H1 (cell line): ENCODE results near the gene MPC1. TPM values are rescaled to one million over a fixed set of nuclear protein-coding genes. Genes with fewer than 3 reads are reported as not detected.
A peak's percentile ranks its signal among the peaks of the same experiment; 100 is the strongest.

Experiments used
- CTCF ChIA-PET: fragments of 300-600 bp; sonication (Branson Sonifier 250); formaldehyde crosslinking; loops from one replicate; lab custom pipeline; 2021; ENCODE audit not compliant: partially characterized antibody; lab: Charles Lee
- POLR2A ChIA-PET: fragments of 300-600 bp; sonication (Branson Sonifier 250); formaldehyde crosslinking; loops from one replicate; lab custom pipeline; 2021; ENCODE audit warnings: inconsistent platforms; ENCODE audit not compliant: partially characterized antibody; lab: Charles Lee
- DNase-seq, 2 experiments: peaks; one replicate each; pipeline versions ENCODE4 v3.0.0 to v3.0.0-alpha.2; 2010 to 2022; ENCODE audit warnings: low spot score in 2 of 2, low read depth in 1 of 2, mixed read lengths in 1 of 2
- FAIRE-seq: peaks from 2 replicates; lab custom pipeline; 2011; peaks lifted over from hg19 to GRCh38; lab: Jason Lieb, UNC
- H2AFZ ChIP-seq: 2 replicates; pipeline ENCODE4 v1.8.1; 2012; ENCODE audit warnings: low read length, inconsistent platforms
- H2AK5ac ChIP-seq: 2 replicates; pipeline ENCODE4 v1.6.1; 2013; ENCODE audit warnings: low read depth, low read length
- H2BK120ac ChIP-seq: replicated peaks from 2 replicates; pipeline ENCODE3; 2013; ENCODE audit warnings: low read depth, low read length, inconsistent platforms
- H2BK12ac ChIP-seq: 2 replicates; pipeline ENCODE4 v1.6.1; 2013; ENCODE audit warnings: low read depth, low read length
- H2BK15ac ChIP-seq: 2 replicates; pipeline ENCODE4 v1.6.1; 2013; ENCODE audit warnings: low read length
- H2BK20ac ChIP-seq: 2 replicates; pipeline ENCODE4 v1.6.1; 2013; ENCODE audit warnings: low read length
- H2BK5ac ChIP-seq: 2 replicates; pipeline ENCODE4 v1.6.1; 2013; ENCODE audit warnings: low read depth, low read length
- H3K14ac ChIP-seq: 2 replicates; pipeline ENCODE4 v1.6.1; 2013; ENCODE audit warnings: inconsistent platforms; ENCODE audit not compliant: insufficient read length
- H3K18ac ChIP-seq: 2 replicates; pipeline ENCODE4 v1.6.1; 2013; ENCODE audit warnings: low read length; ENCODE audit errors: extremely low read depth
- H3K23ac ChIP-seq: 2 replicates; pipeline ENCODE4 v1.6.1; 2013; ENCODE audit warnings: inconsistent platforms; ENCODE audit not compliant: insufficient read length
- H3K23me2 ChIP-seq: 2 replicates; pipeline ENCODE4 v1.6.1; 2013; ENCODE audit warnings: low read depth, low read length
- H3K27ac ChIP-seq: 2 replicates; pipeline ENCODE4 v1.6.1; 2011; ENCODE audit warnings: low read depth, low read length, inconsistent platforms
- H3K27me3 ChIP-seq, 4 experiments: replicated peaks in 1 of 4; 1 replicate in 1 of 4; 2 replicates in 3 of 4; pipeline versions ENCODE4 v1.6.1 to v1.8.1; 2011 to 2013; ENCODE audit warnings: low read length in 3 of 4, mild to moderate bottlenecking in 3 of 4, inconsistent platforms in 2 of 4, mixed read lengths in 2 of 4, moderate library complexity in 1 of 4; ENCODE audit not compliant: control insufficient read depth in 3 of 4, insufficient read depth in 3 of 4; ENCODE audit errors: extremely low read depth in 1 of 4
- H3K36me3 ChIP-seq, 4 experiments: 2 replicates each; pipeline versions ENCODE4 v1.6.1 to v1.8.1; 2011 to 2013; ENCODE audit warnings: mild to moderate bottlenecking in 4 of 4, low read length in 3 of 4, moderate library complexity in 2 of 4, control low read depth in 1 of 4, inconsistent platforms in 1 of 4; ENCODE audit not compliant: insufficient read depth in 4 of 4, control insufficient read depth in 2 of 4
- H3K4ac ChIP-seq: replicated peaks from 2 replicates; pipeline ENCODE3; 2013; ENCODE audit warnings: low read length, low read depth, mixed read lengths, inconsistent platforms; ENCODE audit not compliant: insufficient read length
- H3K4me1 ChIP-seq, 4 experiments: replicated peaks in 1 of 4; 1 replicate in 1 of 4; 2 replicates in 3 of 4; pipeline versions ENCODE4 v1.6.1 to v1.8.1; 2011 to 2013; ENCODE audit warnings: low read length in 3 of 4, inconsistent platforms in 2 of 4, mixed read lengths in 1 of 4; ENCODE audit not compliant: insufficient read depth in 4 of 4, control insufficient read depth in 3 of 4
- H3K4me2 ChIP-seq, 2 experiments: 2 replicates each; pipeline versions ENCODE4 v1.6.1 to v1.8.1; 2011 to 2013; ENCODE audit warnings: low read depth in 2 of 2, low read length in 2 of 2, control low read depth in 1 of 2, inconsistent platforms in 1 of 2, mild to moderate bottlenecking in 1 of 2; ENCODE audit not compliant: insufficient read depth in 1 of 2
- H3K4me3 ChIP-seq, 4 experiments: fragments of 200-600, 300-600 bp in 1 of 4; sonication (generic), shearing (Covaris generic), sonication (Bioruptor Twin) in 1 of 4; 2 replicates each; pipeline versions ENCODE4 v1.5.1 to v1.8.1; 2011 to 2016; ENCODE audit warnings: low read length in 4 of 4, low read depth in 3 of 4, control low read depth in 2 of 4, inconsistent platforms in 2 of 4, mild to moderate bottlenecking in 2 of 4, mixed read lengths in 1 of 4, moderate library complexity in 1 of 4; ENCODE audit not compliant: insufficient read depth in 2 of 4; ENCODE audit errors: extremely low read depth in 1 of 4
- H3K56ac ChIP-seq: replicated peaks from 2 replicates; pipeline ENCODE3; 2013; ENCODE audit warnings: low read depth, mild to moderate bottlenecking, mixed read lengths, low read length, inconsistent platforms; ENCODE audit not compliant: insufficient read length
- H3K79me1 ChIP-seq: 2 replicates; pipeline ENCODE4 v1.6.1; 2013; ENCODE audit warnings: low read depth, low read length, control low read depth
- H3K79me2 ChIP-seq, 2 experiments: 2 replicates each; pipeline versions ENCODE4 v1.6.1 to v1.8.1; 2012 to 2013; ENCODE audit warnings: low read length in 2 of 2, mild to moderate bottlenecking in 2 of 2, inconsistent platforms in 1 of 2; ENCODE audit not compliant: insufficient read depth in 2 of 2, control insufficient read depth in 1 of 2
- H3K9ac ChIP-seq, 4 experiments: replicated peaks in 1 of 4; 1 replicate in 1 of 4; 2 replicates in 3 of 4; pipeline versions ENCODE4 v1.6.1 to v1.8.1; 2011 to 2013; ENCODE audit warnings: low read depth in 3 of 4, low read length in 3 of 4, control low read depth in 2 of 4, mild to moderate bottlenecking in 2 of 4, moderate library complexity in 2 of 4, inconsistent platforms in 1 of 4; ENCODE audit errors: extremely low read depth in 1 of 4
- H3K9me3 ChIP-seq, 2 experiments: 2 replicates each; pipeline versions ENCODE4 v1.6.1 to v1.8.1; 2012 to 2013; ENCODE audit warnings: mild to moderate bottlenecking in 2 of 2, moderate library complexity in 2 of 2, control low read depth in 1 of 2, inconsistent platforms in 1 of 2, low read depth in 1 of 2, low read length in 1 of 2, mixed read lengths in 1 of 2; ENCODE audit not compliant: insufficient read depth in 2 of 2
- H4K20me1 ChIP-seq, 2 experiments: replicated peaks in 1 of 2; 2 replicates each; pipeline versions ENCODE3 to v1.8.1; 2011 to 2013; ENCODE audit warnings: inconsistent platforms in 2 of 2, low read length in 2 of 2, mild to moderate bottlenecking in 1 of 2; ENCODE audit not compliant: insufficient read depth in 2 of 2, control insufficient read depth in 1 of 2
- H4K5ac ChIP-seq: 2 replicates; pipeline ENCODE4 v1.6.1; 2013; ENCODE audit warnings: low read length, low read depth, mixed read lengths, inconsistent platforms; ENCODE audit not compliant: insufficient read length
- H4K8ac ChIP-seq: 2 replicates; pipeline ENCODE4 v1.8.0; 2013; ENCODE audit warnings: mild to moderate bottlenecking, moderate library complexity, low read length, inconsistent platforms; ENCODE audit not compliant: insufficient read depth; ENCODE audit errors: extremely low read depth
- H4K91ac ChIP-seq: replicated peaks from 2 replicates; pipeline ENCODE3; 2013; ENCODE audit warnings: low read length, mixed read lengths, inconsistent platforms; ENCODE audit not compliant: insufficient read length
- JUN ChIP-seq: IDR thresholded peaks from 2 replicates; pipeline ENCODE4 v1.6.1; 2011; ENCODE audit warnings: low read depth, mild to moderate bottlenecking, improper control_type of control experiment, low read length
- SP1 ChIP-seq: IDR thresholded peaks from 2 replicates; pipeline ENCODE4 v1.6.1; 2011; ENCODE audit warnings: low read depth, low read length
- WGBS, 2 experiments: shearing (Covaris generic) in 1 of 2; methylation state at CpG; one replicate each; pipeline versions ENCODE4 v1.1.6 to v1.1.7; 2013 to 2015; ENCODE audit warnings: low lambda C conversion rate in 2 of 2, mixed read lengths in 2 of 2, inconsistent platforms in 1 of 2, low coverage in 1 of 2, missing lambda C conversion rate in 1 of 2; ENCODE audit not compliant: insufficient replicate concordance in 2 of 2, insufficient coverage in 1 of 2, insufficient read length in 1 of 2; ENCODE audit errors: extremely low coverage in 1 of 2, missing lambda C conversion rate in 1 of 2; 5-methylcytosine and 5-hydroxymethylcytosine counted together
- polyA plus RNA-seq, 7 experiments: library from polyadenylated mRNA; depleted of rRNA in 3 of 7; stranded (reverse) in 5 of 7; unstranded in 2 of 7; fragments of >200 nt in 5 of 7; fragments of 200-250 nt in 2 of 7; gene quantifications; 1 replicate in 5 of 7; 2 replicates in 1 of 7; 4 replicates in 1 of 7; pipeline versions ENCODE4 v1.2.1 to v1.2.3, GENCODE V29; 2011 to 2013; ENCODE audit warnings: missing spikeins in 2 of 7, mixed read lengths in 2 of 7
- total RNA-seq: library from RNA; stranded (reverse); fragmentation: NEBNext Ultra II Directional; extraction: Animal tissue kit (Norgen Biotek cat#: 25700); gene quantifications from 2 replicates; pipeline ENCODE4 v1.2.1, GENCODE V29; 2021

Gene MPC1
- total and polyA plus RNA-seq, 2 of the 8 experiments (the other 6 are each of a cell fraction or from before 2014, with no cell fraction given), result 10.2 to 12.6 TPM

GRCh38 chr6:166365806-166366205 lies 16.9 kb downstream of the MPC1 start:
- H2BK20ac ChIP-seq, result peak overlapping the region; percentile 91; the same call in 1 of the 2 replicates
- no peak overlapping the region for H2AK5ac ChIP-seq
- peak overlapping the region; percentile 8 for H3K56ac ChIP-seq
- no peak overlapping the region for H4K8ac ChIP-seq
- H3K18ac ChIP-seq, result no peak overlapping the region; the same call in 1 of the 2 replicates
- H3K4me2 ChIP-seq, result peak overlapping the region; percentile 58 to 62
- peak overlapping the region; percentile 73 for H4K5ac ChIP-seq
- no peak for FAIRE-seq
- H2BK15ac ChIP-seq, result no peak overlapping the region
- no peaks in the 10 kb centered on the region for H3K79me2 ChIP-seq
- peak overlapping the region; percentile 54 for H4K91ac ChIP-seq
- H2AFZ ChIP-seq, result no peak overlapping the region
- H2BK5ac ChIP-seq, result peak overlapping the region; percentile 74; the same call in 1 of the 2 replicates
- no peaks in the 10 kb centered on the region for H4K20me1 ChIP-seq
- peaks cover 2 to 18% (median 13%) of the 10 kb centered on the region in 4 experiments; a peak in 6 of 7 replicates for H3K4me1 ChIP-seq
- peak overlapping the region in 1 of 4 experiments; percentile 16; a peak in 1 of 7 replicates for H3K9ac ChIP-seq
- no peaks in the 10 kb centered on the region; a peak in 1 of 4 replicates for H3K9me3 ChIP-seq
- ChIA-PET CTCF (interaction anchor here (0.9 to 2.3 kb wide), 7 partner anchors 14 to 58 kb away, joined by 3 to 19 read pairs (median 4); no protein-coding TSS in a partner anchor), POLR2A (interaction anchor here (0.6 to 1.6 kb wide), 5 partner anchors 11 to 18 kb away, joined by 3 to 5 read pairs (median 3); no protein-coding TSS in a partner anchor)
- H3K36me3 ChIP-seq, result no peaks in the 10 kb centered on the region
- no peak overlapping the region for H3K23ac ChIP-seq
- H3K23me2 ChIP-seq, result no peaks in the 10 kb centered on the region
- H2BK120ac ChIP-seq, result peak overlapping the region; percentile 45
- H3K4me3 ChIP-seq, result peak overlapping the region in 1 of 4 experiments; percentile 45; a peak in 2 of 8 replicates
- no peaks in the 10 kb centered on the region for H3K27me3 ChIP-seq
- 24% methylated on average over 6 of the region's 6 CpGs; no CpG with 5 or more reads in 1 of the 2 experiments for WGBS, 2 experiments
- TF ChIP-seq JUN (no peak), SP1 (0 out of 2 replicates have a peak, but pooled peaks have one; percentile 33)
- peak overlapping the region; percentile 60 for H3K27ac ChIP-seq
- H3K14ac ChIP-seq, result no peak overlapping the region
- 0 out of 2 replicates have a peak overlapping the region, but pooled peaks have one; percentile 13 for H2BK12ac ChIP-seq
- DNase-seq, result no peak
- H3K4ac ChIP-seq, result no peak overlapping the region
- H3K79me1 ChIP-seq, result no peaks in the 10 kb centered on the region
